Brain microvascular endothelial cell (primary cell): Measurements from ENCODE around the gene ITGA8.
"Not testable (repeated sequence)": the region's sequence is repeated elsewhere in the genome, so short reads cannot be mapped to it uniquely, and the experiment has no call there.

ENCODE experiments used
- DNase-seq: peaks from one replicate; pipeline ENCODE4 v3.0.0-alpha.2; 2020
- H3K27ac ChIP-seq: fragments of 250-450 bp; sonication (Bioruptor Pico); 2 replicates; pipeline ENCODE4 v1.5.1; 2020; ENCODE audit warnings: mild to moderate bottlenecking, moderate library complexity
- H3K27me3 ChIP-seq: fragments of 250-450 bp; sonication (Bioruptor Pico); replicated peaks from 2 replicates; pipeline ENCODE4 v1.5.1; 2020; ENCODE audit warnings: mild to moderate bottlenecking
- H3K36me3 ChIP-seq: fragments of 250-450 bp; sonication (Bioruptor Pico); replicated peaks from 2 replicates; pipeline ENCODE4 v1.5.1; 2020; ENCODE audit warnings: mild to moderate bottlenecking
- H3K4me3 ChIP-seq: 2 replicates; pipeline ENCODE4 v1.5.1; 2011; ENCODE audit warnings: low read depth, mild to moderate bottlenecking, control low read depth, low read length, moderate library complexity
- CTCF ChIP-seq: IDR thresholded peaks from 2 replicates; pipeline ENCODE4 v1.5.1; 2011; ENCODE audit warnings: low read depth, mild to moderate bottlenecking, moderate library complexity, low read length, control low read depth, inconsistent platforms; ENCODE audit errors: missing control alignments
- in situ Hi-C: cut with HindIII; loops from 2 replicates; pipeline ENCODE4 v1.10.0; 2017; ENCODE audit warnings: low sequenced_read_pairs, low pct_ligation_motif_present

Gene ITGA8

GRCh38 chr10:15591431-15591830, 128.3 kb downstream of the ITGA8 start:
- no peak for DNase-seq
- Histone ChIP-seq H3K27ac (no peak overlapping the region), H3K36me3 (no peaks in the 10 kb centered on the region), H3K4me3 (no peak overlapping the region), H3K27me3 (no peaks in the 10 kb centered on the region)
- TF ChIP-seq CTCF: no peak
- in situ Hi-C loops: no loop called here

GRCh38 chr10:15588635-15589508, 130.8 kb downstream of the ITGA8 start:
- H3K27me3 ChIP-seq: no peaks in the 10 kb centered on the region
- no peak for TF ChIP-seq CTCF
- H3K4me3 ChIP-seq: no peak overlapping the region
- no peak overlapping the region for H3K27ac ChIP-seq
- H3K36me3 ChIP-seq: no peaks in the 10 kb centered on the region
- in situ Hi-C loops: no loop called here
- DNase-seq: no peak

GRCh38 chr10:15588151-15588550, 131.6 kb downstream of the ITGA8 start:
- Histone ChIP-seq H3K27ac (no peak overlapping the region), H3K4me3 (no peak overlapping the region), H3K36me3 (no peaks in the 10 kb centered on the region), H3K27me3 (no peaks in the 10 kb centered on the region)
- no peak for TF ChIP-seq CTCF
- DNase-seq: no peak
- in situ Hi-C loops: no loop called here

GRCh38 chr10:15587271-15587670, 132.5 kb downstream of the ITGA8 start:
- Histone ChIP-seq H3K27me3 (no peaks in the 10 kb centered on the region), H3K36me3 (no peaks in the 10 kb centered on the region), H3K4me3 (no peak overlapping the region), H3K27ac (no peak overlapping the region)
- no peak for DNase-seq
- in situ Hi-C loops: no loop called here
- TF ChIP-seq CTCF: no peak

GRCh38 chr10:15585303-15585715, 134.4 kb downstream of the ITGA8 start:
- peak; percentile 51 for DNase-seq
- no peak overlapping the region for H3K4me3 ChIP-seq
- no peaks in the 10 kb centered on the region for H3K27me3 ChIP-seq
- peak; percentile 90 for TF ChIP-seq CTCF
- in situ Hi-C loops: no loop called here
- H3K36me3 ChIP-seq: no peaks in the 10 kb centered on the region
- no peak overlapping the region for H3K27ac ChIP-seq

- H3K27ac ChIP-seq, DNase-seq, H3K36me3 ChIP-seq, in situ Hi-C loops, H3K27me3 ChIP-seq, H3K4me3 ChIP-seq: not testable (repeated sequence)
Observed at GRCh38 chr10:15582972-15583371, 136.8 kb downstream of the ITGA8 start.
